Coronary artery (tissue), 2 donors: ENCODE results near the gene MAP6.
A peak's percentile ranks its signal among the peaks of the same experiment; 100 is the strongest.

Source experiments
- DNase-seq: peaks from one replicate; pipeline ENCODE4 v3.0.0-alpha.2; 2017; ENCODE audit warnings: low spot score
- H3K27ac ChIP-seq, 2 donors: fragments of 200-600 bp; sonication (generic); one replicate each; pipeline ENCODE4 v1.5.1; 2016 to 2019
- H3K4me3 ChIP-seq: fragments of 200-600 bp; sonication (generic); 2 replicates; pipeline ENCODE4 v1.5.1; 2016; ENCODE audit warnings: mild to moderate bottlenecking, moderate library complexity
- TF ChIP-seq, protein P1 (sequence below): fragments of 200-600 bp; sonication (generic); IDR thresholded peaks from one replicate; pipeline ENCODE4 v1.5.1; 2019; ENCODE audit warnings: antibody characterized with exemption

The MAP6 gene

DNA sequence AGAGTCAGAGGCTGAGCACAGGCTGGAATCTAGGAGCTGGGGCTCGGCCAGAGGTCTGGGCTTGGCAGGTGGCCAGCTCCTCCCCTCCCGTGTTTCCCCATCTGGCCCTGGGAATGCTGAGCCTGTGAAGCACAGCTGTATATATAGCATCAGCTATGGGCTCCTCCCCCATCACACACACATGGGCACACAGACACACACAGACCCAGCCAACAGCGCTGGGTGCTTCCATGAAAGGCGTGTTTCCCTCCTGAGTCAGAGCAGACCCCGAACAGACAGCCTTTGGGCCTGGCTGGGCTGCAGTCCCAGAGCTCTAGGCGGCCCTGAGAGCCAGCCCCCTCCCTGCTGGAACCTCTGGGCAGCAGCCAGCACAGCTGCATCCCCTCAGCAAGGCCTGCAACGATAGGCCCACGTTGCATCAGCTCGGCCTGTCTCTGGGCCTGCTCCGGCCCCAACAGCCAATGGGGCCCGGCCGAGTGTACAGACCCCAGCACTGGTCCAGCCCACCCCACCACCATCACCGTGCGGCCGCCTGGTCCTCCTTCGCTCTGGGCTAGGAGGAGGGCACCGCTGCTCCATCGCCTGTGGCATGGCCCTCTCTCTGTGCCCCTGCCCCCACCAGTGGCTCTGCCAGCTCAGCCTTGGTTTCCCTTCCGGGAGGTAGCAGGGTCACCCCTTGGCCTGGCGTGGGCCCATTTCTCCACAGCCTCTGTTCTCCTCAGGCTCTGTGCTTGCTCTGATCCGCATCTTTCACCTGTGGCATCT, 114.4 kb downstream of the MAP6 start:
- Histone ChIP-seq H3K4me3 (peak overlapping the region; percentile 53), H3K27ac (peak overlapping the region; percentile 89 to 94)
- DNase-seq: peak; percentile 99
- TF ChIP-seq, protein P1, sequence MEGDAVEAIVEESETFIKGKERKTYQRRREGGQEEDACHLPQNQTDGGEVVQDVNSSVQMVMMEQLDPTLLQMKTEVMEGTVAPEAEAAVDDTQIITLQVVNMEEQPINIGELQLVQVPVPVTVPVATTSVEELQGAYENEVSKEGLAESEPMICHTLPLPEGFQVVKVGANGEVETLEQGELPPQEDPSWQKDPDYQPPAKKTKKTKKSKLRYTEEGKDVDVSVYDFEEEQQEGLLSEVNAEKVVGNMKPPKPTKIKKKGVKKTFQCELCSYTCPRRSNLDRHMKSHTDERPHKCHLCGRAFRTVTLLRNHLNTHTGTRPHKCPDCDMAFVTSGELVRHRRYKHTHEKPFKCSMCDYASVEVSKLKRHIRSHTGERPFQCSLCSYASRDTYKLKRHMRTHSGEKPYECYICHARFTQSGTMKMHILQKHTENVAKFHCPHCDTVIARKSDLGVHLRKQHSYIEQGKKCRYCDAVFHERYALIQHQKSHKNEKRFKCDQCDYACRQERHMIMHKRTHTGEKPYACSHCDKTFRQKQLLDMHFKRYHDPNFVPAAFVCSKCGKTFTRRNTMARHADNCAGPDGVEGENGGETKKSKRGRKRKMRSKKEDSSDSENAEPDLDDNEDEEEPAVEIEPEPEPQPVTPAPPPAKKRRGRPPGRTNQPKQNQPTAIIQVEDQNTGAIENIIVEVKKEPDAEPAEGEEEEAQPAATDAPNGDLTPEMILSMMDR: no peak

- no peak for DNase-seq
- TF ChIP-seq, protein P1: no peak
- Histone ChIP-seq H3K27ac (peak overlapping the region; percentile 89 to 94), H3K4me3 (no peak overlapping the region)
These were observed 115.0 kb downstream of the MAP6 start for GRCh38 chr11:75553889-75554257.

DNA sequence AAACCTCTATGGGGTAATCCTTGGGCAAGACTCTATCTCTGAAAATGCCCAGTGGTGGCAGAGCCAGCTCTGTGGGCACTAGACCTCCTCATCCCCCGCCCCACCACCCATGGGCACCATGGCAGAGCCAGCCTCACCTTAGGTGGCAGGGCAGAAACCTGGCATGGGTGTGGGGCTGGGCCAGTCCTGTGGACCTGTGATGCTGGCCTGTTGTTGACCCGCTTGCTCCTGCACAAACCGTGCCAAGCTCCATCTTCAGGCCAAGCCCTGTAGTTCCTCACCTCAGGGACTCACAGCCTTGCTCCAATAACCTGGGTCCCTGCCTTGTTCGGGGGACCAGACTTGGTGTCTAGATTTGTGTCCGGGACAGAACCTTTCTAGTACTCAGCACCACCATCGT, 115.7 kb downstream of the MAP6 start:
- DNase-seq: no peak
- H3K27ac ChIP-seq: peak overlapping the region; percentile 89 to 94
- TF ChIP-seq, protein P1: no peak
- no peak overlapping the region for H3K4me3 ChIP-seq

DNA sequence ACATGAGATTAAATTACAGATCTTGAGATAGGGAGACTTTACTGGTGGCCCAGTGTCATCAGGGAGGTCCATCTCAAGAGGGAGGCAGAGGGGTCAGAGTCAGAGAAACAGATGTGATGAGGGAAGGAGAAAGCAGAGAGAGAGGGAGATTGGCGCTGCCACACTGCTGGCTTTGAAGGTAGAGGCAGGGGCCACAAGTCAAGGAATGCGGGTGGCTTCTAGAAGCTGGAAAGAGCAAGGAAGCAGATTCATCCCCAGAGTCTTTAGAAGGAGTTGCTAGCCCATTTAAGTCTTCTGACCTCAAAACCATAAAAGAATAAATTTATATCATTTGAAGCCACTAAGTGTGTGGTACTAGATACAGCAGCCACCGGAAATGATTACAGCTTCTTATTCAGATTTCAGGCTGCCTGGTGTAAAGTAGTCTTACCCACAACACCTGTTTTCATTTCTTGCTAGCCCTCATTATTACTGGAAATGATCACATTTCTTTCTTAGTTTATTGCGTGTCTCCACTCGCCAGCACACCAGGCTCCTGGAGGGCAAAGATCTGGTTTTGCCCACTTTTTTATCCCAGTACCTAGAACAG, 119.4 kb downstream of the MAP6 start:
- TF ChIP-seq, protein P1: no peak
- Histone ChIP-seq H3K27ac (no peak overlapping the region), H3K4me3 (no peak overlapping the region)
- DNase-seq: no peak

- no peak for DNase-seq
- Histone ChIP-seq H3K4me3 (no peak overlapping the region), H3K27ac (no peak overlapping the region)
- TF ChIP-seq, protein P1: no peak
These were observed 120.1 kb downstream of the MAP6 start for GRCh38 chr11:75548595-75549272.

DNA sequence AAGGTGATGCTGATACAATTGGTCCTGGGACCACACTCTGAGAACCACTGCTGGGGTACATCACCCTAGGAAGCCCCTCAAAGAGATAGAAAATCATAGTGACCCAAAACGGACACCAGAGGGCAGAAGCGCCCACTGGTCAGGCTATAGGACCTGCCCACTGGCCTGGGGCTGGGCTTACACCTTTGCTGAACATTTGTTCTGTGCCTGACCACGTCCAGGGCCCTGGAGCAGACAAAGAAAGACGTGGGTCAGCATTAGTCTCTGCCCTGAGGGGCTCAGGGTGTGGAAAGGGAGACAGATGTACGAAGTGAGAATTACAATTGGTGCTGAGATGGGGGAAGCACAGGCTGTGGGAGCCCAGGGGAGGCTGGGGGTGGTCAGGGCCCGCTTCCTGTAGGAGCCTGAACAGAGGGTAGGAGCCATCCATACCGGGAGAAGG, 121.2 kb downstream of the MAP6 start:
- no peak overlapping the region for H3K27ac ChIP-seq
- TF ChIP-seq, protein P1: peak; percentile 89
- DNase-seq: no peak
- H3K4me3 ChIP-seq: no peak overlapping the region
